OCI-LY7 (cell line): ENCODE results near the gene TAAR2. TPM values are rescaled to one million over a fixed set of nuclear protein-coding genes. Genes with fewer than 3 reads are reported as not detected.
A peak's percentile ranks its signal among the peaks of the same experiment; 100 is the strongest.
"Not testable (repeated sequence)": the region's sequence is repeated elsewhere in the genome, so short reads cannot be mapped to it uniquely, and the experiment has no call there.

Source experiments
- BruUV-seq: library from RNA; stranded (reverse); fragments of 400-500 nt; replicated peaks from 2 replicates; lab custom pipeline; 2021; lab: Mats Ljungman, UMichigan
- CTCF ChIA-PET: fragments of 300-600 bp; sonication (Branson Sonifier 250); formaldehyde crosslinking; loops from one replicate; lab custom pipeline; 2022; ENCODE audit warnings: antibody characterized with exemption; ENCODE audit not compliant: unreplicated experiment; lab: Charles Lee
- POLR2A ChIA-PET: fragments of 300-600 bp; sonication (Branson Sonifier 250); formaldehyde crosslinking; loops from one replicate; lab custom pipeline; 2022; ENCODE audit warnings: antibody characterized with exemption; lab: Charles Lee
- DNase-seq: peaks from one replicate; pipeline ENCODE4 v3.0.0-alpha.2; 2015; ENCODE audit warnings: low spot score
- H2AFZ ChIP-seq: fragments of 200-600 bp; sonication (generic), shearing (Covaris generic); 2 replicates; pipeline ENCODE4 v1.6.1; 2014; ENCODE audit warnings: mild to moderate bottlenecking, antibody characterized with exemption, low read length, moderate library complexity
- H3K27ac ChIP-seq: fragments of 200-600 bp; sonication (generic); 2 replicates; pipeline ENCODE4 v1.5.1; 2014; ENCODE audit warnings: mixed run types, low read depth, mild to moderate bottlenecking, moderate library complexity, low read length, inconsistent platforms; ENCODE audit not compliant: poor library complexity, severe bottlenecking
- H3K36me3 ChIP-seq: fragments of 200-600 bp; sonication (generic); 2 replicates; pipeline ENCODE4 v1.6.1; 2014; ENCODE audit warnings: mild to moderate bottlenecking, antibody characterized with exemption, low read length, moderate library complexity, mixed read lengths; ENCODE audit not compliant: insufficient read depth
- H3K4me1 ChIP-seq: fragments of 200-600 bp; sonication (generic); 2 replicates; pipeline ENCODE4 v1.5.1; 2014; ENCODE audit warnings: mild to moderate bottlenecking, low read length; ENCODE audit not compliant: insufficient read depth, poor library complexity, severe bottlenecking
- H3K4me2 ChIP-seq: fragments of 200-600 bp; sonication (generic); 2 replicates; pipeline ENCODE4 v1.6.1; 2014; ENCODE audit warnings: mild to moderate bottlenecking, low read length
- H3K4me3 ChIP-seq: fragments of 200-600 bp; sonication (generic); 2 replicates; pipeline ENCODE4 v1.5.1; 2014; ENCODE audit warnings: mild to moderate bottlenecking, low read depth, low read length; ENCODE audit not compliant: poor library complexity, severe bottlenecking
- H3K79me2 ChIP-seq: fragments of 200-600 bp; sonication (generic); 2 replicates; pipeline ENCODE4 v1.6.1; 2016; ENCODE audit warnings: low read depth, mild to moderate bottlenecking, low read length, moderate library complexity, mixed read lengths; ENCODE audit not compliant: insufficient read depth
- H3K9me2 ChIP-seq: fragments of 200-600 bp; sonication (generic); 2 replicates; pipeline ENCODE4 v1.6.1; 2016; ENCODE audit warnings: mild to moderate bottlenecking, low read length, mixed read lengths; ENCODE audit not compliant: insufficient read depth
- H3K9me3 ChIP-seq: fragments of 200-600 bp; sonication (generic); 2 replicates; pipeline ENCODE4 v1.6.1; 2014; ENCODE audit warnings: mild to moderate bottlenecking, mixed run types, low read length, mixed read lengths
- H4K20me1 ChIP-seq: fragments of 200-600 bp; sonication (generic); 2 replicates; pipeline ENCODE4 v1.6.1; 2014; ENCODE audit warnings: mild to moderate bottlenecking, antibody characterized with exemption, low read length, moderate library complexity, mixed read lengths; ENCODE audit not compliant: insufficient read depth
- CTCF ChIP-seq: fragments of 200-600 bp; sonication (generic); conservative IDR thresholded peaks from 2 replicates; pipeline ENCODE4 v1.5.1; 2014; ENCODE audit warnings: mild to moderate bottlenecking, antibody characterized with exemption, low read length, moderate library complexity, mixed read lengths
- EZH2phosphoT487 ChIP-seq: fragments of 200-600 bp; sonication (generic); IDR thresholded peaks from 2 replicates; pipeline ENCODE4 v1.6.1; 2018; ENCODE audit warnings: low read depth, borderline replicate concordance, mild to moderate bottlenecking, mixed run types, antibody characterized with exemption, low read length, moderate library complexity, mixed read lengths
- intact Hi-C: fragments of 100-400 bp; cut with micrococcal nuclease; formaldehyde crosslinking; loops from one replicate; pipeline ENCODE4 v1.10.0; 2022; ENCODE audit not compliant: unreplicated experiment
- total RNA-seq, 2 experiments: library from RNA; depleted of rRNA in 1 of 2; stranded (reverse); fragments of >200 nt in 1 of 2; shearing (Covaris generic) in 1 of 2; gene quantifications; 2 replicates each; pipeline ENCODE4 v1.2.3, GENCODE V29; 2014 to 2022

TAAR2 gene
- total RNA-seq, 2 experiments from 2014 or later = not detected

DNA sequence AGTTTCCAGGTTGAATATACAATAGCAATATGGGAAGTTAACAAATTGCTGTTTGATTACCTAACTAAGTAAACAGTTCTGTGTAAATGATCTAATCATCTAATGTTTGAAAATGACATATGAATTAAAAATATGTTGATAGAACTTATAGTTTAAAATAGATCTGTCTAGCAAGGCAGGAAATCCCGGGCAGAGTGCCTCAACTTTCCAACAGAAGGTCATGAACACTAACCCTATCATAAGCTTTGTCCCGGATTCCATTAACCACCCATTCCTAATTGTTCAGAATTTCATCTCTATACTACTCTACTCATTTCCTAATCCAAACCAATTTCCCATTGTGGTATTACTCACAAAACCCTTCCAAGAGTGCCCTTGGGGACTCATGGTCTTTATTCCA lies 24.8 kb upstream of the TAAR2 start:
- intact Hi-C loops = no loop called here
- Histone ChIP-seq H3K9me2 (no peaks in the 10 kb centered on the region; the same call in 1 of the 2 replicates), H3K79me2 (no peaks in the 10 kb centered on the region), H3K4me1 (peaks cover 3% of the 10 kb centered on the region), H3K27ac (no peak overlapping the region), H3K4me3 (no peak overlapping the region), H4K20me1 (no peaks in the 10 kb centered on the region), H3K9me3 (no peaks in the 10 kb centered on the region), H3K36me3 (no peaks in the 10 kb centered on the region), H3K4me2 (no peak overlapping the region), H2AFZ (no peak overlapping the region)
- TF ChIP-seq EZH2phosphoT487 (no peak), CTCF (no peak)
- POLR2A ChIA-PET = interaction anchor here (0.7 to 1.2 kb wide), 5 partner anchors 10 to 309 kb away, joined by 3 to 5 read pairs (median 4); partner anchors contain the start of gene TAAR8
- no TSS peak for BruUV-seq
- CTCF ChIA-PET = no interaction called here
- no peak for DNase-seq

- no peak overlapping the region for H3K4me3 ChIP-seq
- H3K36me3 ChIP-seq = no peaks in the 10 kb centered on the region
- H3K9me2 ChIP-seq = no peaks in the 10 kb centered on the region; the same call in 1 of the 2 replicates
- TF ChIP-seq CTCF = no peak
- TF ChIP-seq EZH2phosphoT487 = no peak
- H2AFZ ChIP-seq = no peak overlapping the region
- intact Hi-C loops = no loop called here
- H3K4me2 ChIP-seq = no peak overlapping the region
- no peak for DNase-seq
- POLR2A ChIA-PET = interaction anchor here (0.6 to 1.2 kb wide), 6 partner anchors 10 to 309 kb away, joined by 3 to 5 read pairs (median 4); partner anchors contain the start of gene TAAR8
- CTCF ChIA-PET = no interaction called here
- BruUV-seq = no TSS peak
- H3K79me2 ChIP-seq = no peaks in the 10 kb centered on the region
- no peak overlapping the region for H3K27ac ChIP-seq
- H3K4me1 ChIP-seq = peaks cover 8% of the 10 kb centered on the region
- no peaks in the 10 kb centered on the region for H3K9me3 ChIP-seq
- no peaks in the 10 kb centered on the region for H4K20me1 ChIP-seq
Observed at GRCh38 chr6:132648356-132648755, 24.3 kb upstream of the TAAR2 start.

- no TSS peak for BruUV-seq
- no peak overlapping the region for H3K27ac ChIP-seq
- ChIA-PET POLR2A (interaction anchor here (0.7 to 0.8 kb wide), 2 partner anchors 44 to 120 kb away, joined by 3 read pairs; no protein-coding TSS in a partner anchor), CTCF (no interaction called here)
- DNase-seq = peak; percentile 9
- peaks cover 21% of the 10 kb centered on the region for H3K4me1 ChIP-seq
- intact Hi-C loops = no loop called here
- H3K9me2 ChIP-seq = no peaks in the 10 kb centered on the region; the same call in 1 of the 2 replicates
- no peaks in the 10 kb centered on the region for H3K79me2 ChIP-seq
- H3K4me3 ChIP-seq = no peak overlapping the region
- H2AFZ ChIP-seq = peak overlapping the region; percentile 42
- no peaks in the 10 kb centered on the region for H4K20me1 ChIP-seq
- TF ChIP-seq CTCF = no peak
- no peak for TF ChIP-seq EZH2phosphoT487
- peak overlapping the region; percentile 20 for H3K4me2 ChIP-seq
- no peaks in the 10 kb centered on the region for H3K9me3 ChIP-seq
- H3K36me3 ChIP-seq = no peaks in the 10 kb centered on the region
Observed at GRCh38 chr6:132643547-132643946, 19.5 kb upstream of the TAAR2 start.

DNA sequence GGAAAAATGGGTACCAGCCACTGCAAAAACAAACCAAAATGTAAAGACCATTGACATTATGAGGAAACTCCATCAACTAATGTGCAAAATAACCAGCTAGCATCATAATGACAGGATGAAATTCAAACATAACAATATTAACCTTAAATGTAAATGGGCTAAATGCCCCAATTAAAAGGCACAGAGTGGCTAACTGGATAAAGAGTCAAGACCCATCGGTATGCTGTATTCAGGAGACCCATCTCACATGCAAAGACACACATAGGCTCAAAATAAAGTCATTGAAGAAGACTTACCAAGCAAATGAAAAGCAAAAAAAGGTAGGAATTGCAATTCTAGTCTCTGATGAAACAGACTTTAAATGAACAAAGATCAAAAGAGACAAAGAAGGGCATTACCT lies 13.1 kb upstream of the TAAR2 start:
- H4K20me1 ChIP-seq, H3K4me2 ChIP-seq, H3K9me2 ChIP-seq, H3K27ac ChIP-seq, H2AFZ ChIP-seq, H3K4me3 ChIP-seq, intact Hi-C loops, DNase-seq, H3K79me2 ChIP-seq, H3K9me3 ChIP-seq, H3K4me1 ChIP-seq, BruUV-seq, H3K36me3 ChIP-seq, CTCF ChIA-PET: not testable (repeated sequence)
- POLR2A ChIA-PET = interaction anchor here (2.3 kb wide), 1 partner anchor 25 kb away, joined by 5 read pairs; no protein-coding TSS in a partner anchor
